ENCODE measurements around the gene DAW1. TPM values are rescaled to one million over a fixed set of nuclear protein-coding genes. Genes with fewer than 3 reads are reported as not detected.

The DAW1 gene
- total and polyA plus RNA-seq, 10 of the 15 experiments (the other 5 are each of a cell fraction or from before 2014, with no cell fraction given), result 0.04 TPM; not detected in 9

- 40% methylated on average over 9 of the region's 9 CpGs for WGBS (ENCODE audit: insufficient coverage, insufficient replicate concordance, low lambda C conversion rate, missing lambda C conversion rate)
- no peak for TF ChIP-seq BHLHE40 (IDR thresholded peaks at IDR 0.05; ENCODE audit: borderline replicate concordance in 1 of 2, low read depth in 2 of 2, low read length in 1 of 2)
- TF ChIP-seq NR2C1 (IDR thresholded peaks at IDR 0.05), result no peak
- TF ChIP-seq KLF5 (IDR thresholded peaks at IDR 0.05; ENCODE audit: partially characterized antibody), result no peak
- no peak for TF ChIP-seq SIN3A (IDR thresholded peaks at IDR 0.05; ENCODE audit: low read depth, low read length)
- no peak for TF ChIP-seq RELA (IDR thresholded peaks at IDR 0.05; ENCODE audit: borderline replicate concordance, partially characterized antibody)
- no peak for TF ChIP-seq POLR2A (IDR thresholded peaks at IDR 0.05; ENCODE audit: low read depth, low read length)
- TF ChIP-seq TCF7 (IDR thresholded peaks at IDR 0.05; ENCODE audit: borderline replicate concordance), result no peak
- TF ChIP-seq E2F4 (IDR thresholded peaks at IDR 0.05; ENCODE audit: low read depth, low read length), result no peak
- TF ChIP-seq ZBTB11 (CRISPR knock-in tag; IDR thresholded peaks at IDR 0.05), result no peak
- TF ChIP-seq MYB (IDR thresholded peaks at IDR 0.05; ENCODE audit: borderline replicate concordance, low read depth, low read length), result no peak
- TF ChIP-seq MLLT1 (IDR thresholded peaks at IDR 0.05), result no peak
- no peak for TF ChIP-seq MAX (IDR thresholded peaks at IDR 0.05; ENCODE audit: low read depth, low read length)
These were observed 6.2 kb downstream of the DAW1 start for GRCh38 chr2:227877421-227878310.

More at GRCh38 chr2:227877421-227878310, 6.2 kb downstream of the DAW1 start:
- DNase-seq (ENCODE audit: low read depth, low spot score), result no peak
- FAIRE-seq, result no peak
- Histone ChIP-seq H3K9ac (ENCODE audit: control insufficient read depth, insufficient read depth, low read length) (no peak overlapping the region), H3K4me2 (ENCODE audit: control insufficient read depth, insufficient read depth) (no peak overlapping the region), H3K79me2 (ENCODE audit: control insufficient read depth, insufficient read depth, low read length) (no peaks in the 10 kb centered on the region), H3K36me3 (ENCODE audit: control insufficient read depth in 2 of 2, insufficient read depth in 2 of 2, low read length in 1 of 2) (no peaks in the 10 kb centered on the region), H3K4me1 (ENCODE audit: control insufficient read depth, insufficient read depth, low read length) (no peaks in the 10 kb centered on the region), H3K4me3 (no peak overlapping the region), H4K20me1 (ENCODE audit: control insufficient read depth, insufficient read depth) (no peaks in the 10 kb centered on the region), H3K27me3 (replicated peaks in 1 of 2; ENCODE audit: control insufficient read depth in 2 of 2, insufficient read depth in 2 of 2, low read length in 1 of 2) (no peaks in the 10 kb centered on the region; a peak in 1 of 4 replicates), H3K9me3 (replicated peaks; ENCODE audit: control insufficient read depth, insufficient read depth, low read length) (no peaks in the 10 kb centered on the region), H3K27ac (ENCODE audit: control insufficient read depth, insufficient read depth) (no peak overlapping the region), H2AFZ (ENCODE audit: control insufficient read depth, low read depth, low read length) (no peak overlapping the region)
- RAD21 ChIA-PET (ENCODE audit: unreplicated experiment), result no interaction called here
- in situ Hi-C loops (cut with MboI), result no loop called here
- intact Hi-C loops (cut with micrococcal nuclease; ENCODE audit: unreplicated experiment), result no loop called here
- POLR2A ChIA-PET, result interaction anchor here (0.7 kb wide), 1 partner anchor 49 kb away, joined by 3 read pairs; no protein-coding TSS in a partner anchor
- no TSS peak for BruUV-seq (replicated peaks)
- SMC1A ChIA-PET (ENCODE audit: uncharacterized antibody, unreplicated experiment), result interaction anchor here (1.2 kb wide), 1 partner anchor 111 kb away, joined by 3 read pairs; no protein-coding TSS in a partner anchor
- no peak for ATAC-seq
- CTCF ChIA-PET, result interaction anchor here (1.0 to 5.8 kb wide), 3 partner anchors 12 to 112 kb away, joined by 5 to 37 read pairs (median 16); no protein-coding TSS in a partner anchor

Measured in GM12878 (cell line).